Dedifferentiated amniotic fluid mesenchymal stem cell (primary cell): ENCODE results near the gene ADAMTS3.
"Not testable (repeated sequence)": the region's sequence is repeated elsewhere in the genome, so short reads cannot be mapped to it uniquely, and the experiment has no call there.

Source experiments
- DNase-seq: peaks from one replicate; pipeline ENCODE4 v3.0.0-alpha.2; 2016; ENCODE audit errors: extremely low spot score

ADAMTS3 gene

DNA sequence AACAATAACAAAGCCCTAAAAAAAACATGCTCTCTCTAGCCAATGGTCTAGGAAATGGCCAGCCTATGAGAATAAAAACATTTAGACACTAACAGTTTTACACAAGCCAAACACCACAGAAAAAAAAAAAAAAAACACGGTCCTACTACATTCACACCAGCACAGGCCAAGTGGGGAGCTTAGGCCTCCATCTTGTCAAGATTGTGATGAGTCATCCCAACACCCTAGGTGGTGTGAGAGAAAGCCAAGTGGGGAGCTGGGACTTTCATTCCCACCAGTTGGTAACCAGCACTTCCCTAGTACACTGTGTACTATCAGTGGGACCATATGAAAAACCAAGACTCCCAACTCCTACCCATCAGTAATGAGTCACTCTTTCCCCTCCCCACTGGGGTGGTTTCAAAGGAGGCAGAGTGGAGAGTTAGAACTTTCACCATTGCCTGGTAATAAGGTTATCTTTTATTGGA lies 95.6 kb downstream of the ADAMTS3 start:
- DNase-seq = no peak

DNA sequence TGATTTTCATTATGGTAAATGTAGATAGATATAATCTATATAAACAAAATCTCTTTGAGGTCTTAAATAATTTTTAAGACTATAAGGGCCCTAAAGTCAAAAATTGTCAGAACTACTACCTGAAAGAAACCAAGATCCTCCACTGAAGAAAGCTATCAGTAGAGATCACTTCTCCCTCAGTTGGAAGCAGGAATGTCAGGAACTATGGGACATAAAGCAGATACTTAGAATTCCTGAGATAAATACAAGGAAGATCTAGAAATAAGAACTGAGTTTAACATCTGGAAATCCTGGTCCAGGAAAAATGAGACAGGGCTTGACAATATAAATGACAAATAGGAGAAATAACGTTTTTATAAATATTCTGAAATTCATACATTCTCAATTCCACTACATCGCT lies 97.2 kb downstream of the ADAMTS3 start:
- no peak for DNase-seq

DNA sequence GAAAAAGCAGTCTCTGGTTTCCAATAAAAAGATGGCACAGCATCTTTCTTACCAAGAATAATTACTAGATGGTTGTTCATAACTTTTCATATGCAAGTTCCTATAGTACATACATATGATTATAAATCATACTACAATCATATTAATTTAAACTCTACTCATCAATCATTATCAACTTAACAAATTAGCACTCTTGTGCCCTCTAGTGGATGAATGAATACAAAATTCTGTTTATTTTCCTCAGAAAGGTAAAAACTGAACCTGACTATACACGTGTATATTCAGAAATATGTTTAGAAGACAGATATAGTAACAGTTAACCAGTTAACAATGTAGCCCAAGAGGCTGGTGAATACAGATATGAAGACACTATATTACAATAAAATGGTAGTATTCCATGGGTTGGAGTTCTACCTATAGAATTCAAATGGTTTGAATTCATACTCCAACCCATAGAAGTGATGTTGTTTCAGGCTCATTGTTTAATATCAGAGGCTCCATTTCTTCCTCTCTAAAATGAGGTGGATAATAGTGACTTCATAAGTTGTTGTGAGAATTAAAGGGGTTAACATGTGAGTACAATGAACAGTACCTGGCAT lies 100.0 kb downstream of the ADAMTS3 start:
- peak; percentile 32 for DNase-seq

DNA sequence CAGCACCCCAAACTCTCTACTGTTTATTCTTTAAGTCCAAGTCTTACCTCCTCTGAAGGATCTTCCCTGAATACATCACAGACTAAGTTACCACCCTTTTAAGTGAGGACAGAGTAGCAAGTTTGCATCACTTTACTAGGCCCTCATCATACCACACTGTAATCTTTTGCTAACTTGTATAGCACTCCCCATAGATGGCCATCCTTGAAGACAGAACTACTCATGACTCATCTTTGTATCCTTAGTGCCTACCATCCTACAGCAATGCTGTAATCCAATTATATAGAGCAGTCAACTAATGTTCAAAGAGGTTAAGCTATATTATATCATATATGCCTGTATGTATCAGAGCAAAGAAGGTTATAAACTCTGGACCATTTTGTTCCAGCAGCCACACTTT lies 101.4 kb downstream of the ADAMTS3 start:
- no peak for DNase-seq

DNA sequence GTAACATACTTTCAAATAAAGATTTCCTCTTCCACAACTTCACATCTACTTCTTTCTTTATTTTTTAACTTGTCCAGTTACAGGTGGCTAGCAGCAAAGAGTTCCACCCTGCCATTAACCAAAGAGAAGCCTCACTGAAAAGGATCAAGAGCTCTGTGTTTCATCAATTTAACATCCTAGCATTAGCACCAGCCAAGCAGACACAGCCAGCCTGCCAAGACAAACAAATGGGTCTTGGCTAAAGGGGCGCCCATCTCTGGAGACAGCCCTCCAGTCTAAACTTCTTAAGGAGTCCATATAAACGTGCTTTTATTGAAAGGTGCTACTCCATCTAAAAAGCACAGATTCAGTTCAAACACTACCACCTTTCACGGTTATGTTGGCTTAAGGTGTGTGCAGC lies 105.3 kb downstream of the ADAMTS3 start:
- DNase-seq = no peak

DNA sequence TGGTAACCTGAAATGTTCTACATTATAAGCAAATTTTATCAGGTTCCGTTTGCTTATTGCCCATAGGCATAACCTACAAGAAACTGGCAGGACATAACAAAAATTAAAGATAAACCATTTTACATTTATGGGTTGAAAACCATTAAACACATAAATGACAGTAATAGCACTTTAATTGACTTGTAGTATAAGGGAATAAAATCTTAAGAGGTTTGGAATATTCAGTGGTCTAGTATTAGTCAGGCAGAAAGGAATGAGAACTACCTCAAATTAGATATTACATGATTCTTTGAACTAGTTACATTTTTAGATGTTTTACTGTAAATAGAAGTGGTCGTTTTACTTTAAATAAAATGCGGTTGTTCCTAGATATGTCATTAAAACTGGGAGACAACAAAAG lies 111.9 kb downstream of the ADAMTS3 start:
- DNase-seq = no peak

DNA sequence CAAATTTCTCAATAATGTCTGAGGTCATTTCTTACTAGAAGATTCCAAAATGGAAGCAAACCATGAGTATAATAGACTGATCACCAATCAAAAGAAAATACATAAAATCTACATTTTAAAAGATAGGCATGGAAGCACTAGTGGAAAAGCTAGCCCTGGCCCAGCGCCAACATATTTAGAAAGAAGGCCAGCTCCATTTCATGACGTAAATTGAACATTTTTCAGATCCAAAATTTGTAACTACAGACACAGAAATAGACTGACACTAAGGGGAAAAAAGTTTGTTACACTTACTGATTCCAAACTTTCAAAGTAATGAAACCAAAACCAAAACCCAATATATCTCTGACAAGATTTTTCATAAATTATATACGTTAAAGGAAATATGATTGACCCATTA lies 117.7 kb downstream of the ADAMTS3 start:
- no peak for DNase-seq

DNA sequence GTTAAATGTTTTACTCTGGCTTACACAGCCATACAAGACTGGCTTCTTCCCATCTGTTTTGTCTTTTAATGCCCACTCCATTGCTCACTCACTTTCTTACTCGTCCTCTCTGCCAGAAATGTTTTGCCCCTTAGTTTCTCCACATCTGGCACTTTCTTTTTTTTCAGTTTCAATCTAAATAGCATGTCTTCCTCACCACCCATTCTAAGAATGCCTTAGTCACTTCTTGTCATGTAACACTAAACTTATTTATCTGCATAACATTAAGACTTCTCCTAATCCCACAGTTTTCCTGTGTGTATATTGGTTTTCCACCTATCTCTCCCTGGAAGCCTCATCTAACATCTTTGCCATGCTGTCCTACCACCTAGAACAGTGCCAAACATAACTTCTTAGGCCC lies 119.3 kb downstream of the ADAMTS3 start:
- peak; percentile 47 for DNase-seq

DNA sequence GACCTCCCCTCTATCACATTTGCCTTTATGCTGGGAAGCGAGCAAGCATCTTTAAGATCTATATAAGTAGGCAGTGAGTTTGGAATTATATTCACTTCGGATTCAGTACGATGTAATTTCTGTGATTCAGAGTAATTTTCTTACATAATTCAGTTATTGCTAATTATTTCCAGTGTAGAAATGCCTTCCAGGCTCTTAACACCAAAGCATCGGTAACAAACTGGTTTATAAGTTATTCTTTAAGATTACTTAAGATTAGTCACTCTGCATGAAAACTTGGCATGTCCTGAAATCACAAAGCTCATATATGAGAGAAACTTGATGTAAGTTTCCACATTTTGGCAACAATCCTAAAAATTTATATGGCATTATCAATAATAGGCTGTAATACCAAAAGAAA lies 120.8 kb downstream of the ADAMTS3 start:
- DNase-seq = no peak

DNA sequence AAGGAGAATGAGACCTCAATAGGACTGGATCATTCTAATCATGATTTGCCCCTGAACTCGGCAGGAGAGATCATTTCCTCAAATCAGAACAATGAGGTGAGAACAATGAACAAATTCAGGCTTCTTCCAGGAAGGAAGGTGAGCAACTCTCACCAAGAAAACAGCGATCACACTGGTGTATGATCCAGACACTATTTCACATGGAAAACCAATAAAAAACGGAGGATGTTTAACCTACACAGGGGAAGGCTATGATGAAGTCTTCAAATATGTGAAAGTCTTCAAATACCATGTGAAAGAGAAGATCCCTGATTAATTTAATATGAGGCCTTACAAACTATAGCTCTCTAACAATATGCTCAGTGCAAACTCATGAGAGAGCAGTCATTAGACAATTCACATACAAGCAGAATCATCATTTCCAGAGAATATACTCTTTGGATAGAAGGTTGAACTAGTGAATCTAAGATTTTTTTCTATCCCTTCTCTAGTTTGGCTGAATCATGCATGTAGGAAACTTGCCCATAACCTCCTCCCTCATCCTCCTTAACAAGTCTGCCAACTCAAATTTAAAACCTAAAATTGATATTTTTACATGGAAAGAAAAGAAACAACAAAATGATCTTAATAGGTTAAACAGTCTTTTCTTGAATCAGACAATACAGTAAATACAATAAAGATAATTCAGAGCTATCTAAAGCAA lies 122.5 kb downstream of the ADAMTS3 start:
- no peak for DNase-seq

DNA sequence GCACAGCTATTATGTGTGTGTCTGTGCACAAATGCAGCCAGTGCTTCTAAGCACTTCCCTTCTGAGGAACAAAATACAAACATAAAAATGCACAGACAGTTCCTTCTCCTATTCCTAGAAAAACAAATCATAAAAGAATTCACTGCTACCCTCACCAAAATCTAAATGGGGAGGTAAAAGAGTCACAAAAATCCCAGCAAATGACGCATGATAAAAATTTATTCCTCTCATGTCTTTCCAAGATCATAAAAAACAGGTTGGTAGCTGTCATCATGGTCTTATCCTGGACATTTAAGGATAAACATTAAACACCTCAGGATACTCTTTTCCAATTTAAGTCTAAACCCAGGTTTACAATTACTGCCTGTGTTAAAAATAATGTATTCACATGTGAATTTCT lies 124.9 kb downstream of the ADAMTS3 start:
- DNase-seq = no peak

DNA sequence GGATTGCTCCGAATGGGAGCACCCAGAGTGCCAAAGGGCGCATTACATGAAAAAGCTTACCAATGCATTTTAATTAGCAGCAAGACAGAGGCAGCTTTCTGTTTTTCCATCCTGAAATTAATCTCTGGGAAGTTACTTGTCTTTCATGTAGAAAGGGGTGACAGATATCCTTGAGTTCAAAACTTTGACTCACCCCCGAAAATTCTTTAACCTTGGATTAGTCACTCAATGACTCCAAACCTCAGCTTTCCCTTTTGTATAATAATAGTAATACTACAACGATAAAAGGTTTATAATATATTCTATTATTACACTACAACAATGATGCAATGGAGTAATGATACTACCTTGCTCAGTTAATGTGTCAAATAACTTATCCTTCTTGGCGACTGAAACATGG lies 126.3 kb downstream of the ADAMTS3 start:
- DNase-seq = no peak

DNA sequence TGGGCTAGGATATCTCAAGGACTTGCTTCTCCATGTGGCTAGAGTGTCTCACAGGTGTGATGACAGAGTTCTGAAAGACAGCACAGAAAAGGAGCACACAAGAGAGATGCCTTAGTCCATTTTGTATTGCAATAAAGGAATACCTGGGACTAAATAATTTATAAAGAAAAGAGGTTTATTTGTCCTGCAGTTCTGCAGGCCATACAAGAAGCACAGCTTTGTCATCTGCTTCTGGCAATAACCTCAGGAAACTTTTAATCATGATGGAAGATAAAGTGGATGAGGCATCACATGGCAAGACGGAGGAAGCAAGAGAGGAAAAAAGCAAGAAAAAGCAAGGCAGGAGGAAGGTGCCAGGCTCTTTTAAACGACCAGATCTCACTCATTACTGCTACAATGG lies 126.9 kb downstream of the ADAMTS3 start:
- no peak for DNase-seq

DNA sequence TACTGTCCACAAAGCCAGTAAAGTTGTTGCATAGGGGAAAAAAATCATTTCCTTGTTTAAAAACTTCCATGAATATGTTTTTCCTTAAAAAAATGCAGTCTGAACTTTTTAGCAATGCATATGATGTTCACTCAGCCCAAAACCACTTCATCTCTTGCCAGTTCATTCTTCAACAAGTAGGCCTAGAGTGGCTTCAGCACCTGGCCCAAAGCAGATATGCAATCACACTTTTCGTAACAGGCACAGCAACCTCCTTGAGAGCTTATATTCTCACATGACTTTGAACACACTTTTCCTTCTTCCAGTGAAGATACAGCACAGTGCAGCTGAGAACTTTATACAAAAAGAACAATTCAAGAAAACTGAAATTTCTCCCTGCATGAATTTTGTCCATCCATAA lies 128.6 kb downstream of the ADAMTS3 start:
- DNase-seq = no peak

DNA sequence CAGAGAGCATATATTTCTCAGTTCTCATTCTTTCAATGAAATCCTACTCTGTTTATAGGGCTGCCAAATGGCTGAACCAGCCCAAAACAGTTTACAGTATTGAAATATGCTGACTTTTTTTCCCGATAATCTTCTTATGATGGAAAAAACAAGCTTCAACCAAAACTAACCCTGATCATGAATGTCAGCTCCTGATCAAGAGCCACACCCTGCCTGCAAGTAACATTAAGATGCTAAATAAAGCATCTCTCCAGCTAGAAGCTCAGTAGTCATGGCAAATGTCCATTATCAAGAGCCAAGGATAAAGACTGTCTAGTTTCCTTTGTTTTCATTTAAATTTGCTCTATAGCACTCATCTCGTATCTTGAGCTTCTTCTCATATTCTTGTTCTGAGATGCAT lies 136.0 kb downstream of the ADAMTS3 start:
- DNase-seq = no peak

DNA sequence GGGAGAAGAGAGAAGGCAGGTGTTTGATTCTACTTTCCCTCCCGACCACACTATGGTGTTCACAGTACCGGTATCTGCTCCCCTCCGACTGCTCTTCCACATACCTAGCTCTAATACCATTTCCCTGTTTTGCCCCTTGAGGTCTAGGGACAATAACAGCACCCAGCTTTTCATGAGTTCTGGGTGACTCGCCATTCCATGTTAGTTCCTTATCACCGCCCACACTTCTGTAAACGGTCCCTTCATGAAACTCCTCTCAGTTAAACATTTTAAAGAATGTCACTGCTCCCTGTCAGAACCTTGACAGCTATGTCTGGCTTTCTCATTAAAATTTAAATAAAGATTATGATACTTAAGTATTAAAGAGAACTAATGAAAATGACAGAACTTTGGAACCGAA lies 136.7 kb downstream of the ADAMTS3 start:
- DNase-seq = no peak

DNA sequence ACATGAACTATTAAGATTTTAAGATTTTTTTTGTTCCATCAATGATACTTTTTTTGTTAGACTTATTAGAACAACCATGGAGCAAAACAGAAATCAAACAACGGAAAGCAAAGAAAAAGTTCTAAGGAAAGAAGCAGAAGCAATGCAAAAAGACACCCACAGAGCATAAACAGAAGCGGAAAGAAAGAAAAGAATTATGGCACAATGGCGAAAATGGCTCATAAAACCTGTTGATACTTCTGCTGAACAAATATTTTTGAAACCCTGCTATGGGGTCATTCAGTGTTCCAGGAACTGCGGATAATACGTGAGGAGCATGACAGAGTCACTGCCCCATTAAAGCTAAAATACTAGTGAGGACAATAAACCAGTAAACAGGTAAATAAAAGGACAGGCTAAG lies 138.0 kb downstream of the ADAMTS3 start:
- no peak for DNase-seq

DNA sequence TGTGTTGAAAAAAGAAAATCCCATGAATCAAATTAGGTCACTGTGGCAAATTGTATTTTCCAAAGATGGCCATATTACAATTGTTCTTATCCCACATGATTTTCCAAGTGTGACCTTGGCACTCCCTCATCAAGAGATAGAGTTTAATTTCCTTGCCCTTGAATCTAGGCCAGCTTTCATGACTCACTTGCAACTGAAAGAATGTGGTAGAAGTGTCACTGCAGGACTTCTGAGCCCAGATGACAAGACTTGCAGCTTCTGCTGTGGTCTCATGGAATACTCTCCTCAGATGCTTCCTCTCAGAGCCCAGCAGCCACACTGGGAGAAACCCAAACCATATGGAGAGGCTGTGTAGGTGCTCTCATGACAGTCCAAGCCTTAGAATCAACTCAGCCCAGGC lies 139.0 kb downstream of the ADAMTS3 start:
- DNase-seq = no peak

DNA sequence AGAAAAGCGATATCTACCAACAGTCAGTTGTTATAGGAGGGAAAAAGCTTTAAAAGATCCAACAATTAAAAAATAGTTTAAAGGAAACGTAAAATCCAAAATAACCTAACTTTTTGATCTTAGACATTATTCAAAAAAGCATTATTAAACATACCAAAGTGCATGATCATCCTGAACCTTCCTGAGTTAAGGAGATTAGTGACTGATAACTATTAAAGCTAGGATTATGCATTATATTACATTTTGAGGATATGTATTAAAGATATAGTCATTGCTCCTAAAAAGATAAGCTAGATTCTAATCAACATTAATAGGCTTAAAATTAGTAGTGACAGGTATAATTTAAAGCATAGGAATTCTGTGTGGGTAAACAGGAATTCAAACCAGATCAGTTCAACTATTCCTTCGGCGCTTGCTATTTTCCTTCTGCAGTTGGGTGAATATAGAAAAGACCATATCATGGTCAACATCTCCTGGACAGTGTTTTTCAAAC lies 139.6 kb downstream of the ADAMTS3 start:
- DNase-seq = no peak

DNA sequence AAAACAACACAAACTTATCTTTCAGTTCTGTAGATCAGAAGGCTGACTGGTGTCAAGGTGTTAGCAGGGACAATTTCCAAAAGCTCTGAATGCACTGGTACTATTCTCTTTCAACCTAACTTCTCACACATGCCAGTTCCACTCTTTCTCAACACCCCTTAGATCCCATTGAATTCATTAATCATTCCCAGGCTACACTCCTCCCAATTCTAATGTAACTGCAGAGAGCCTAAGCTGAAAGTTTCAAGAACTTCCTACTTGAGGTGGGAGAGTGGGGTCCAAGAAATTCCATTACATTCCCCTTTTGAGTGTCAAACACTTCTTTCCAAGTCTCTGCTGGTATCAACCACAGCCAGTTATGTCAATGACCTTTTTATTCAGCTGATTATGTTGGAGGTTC lies 142.0 kb downstream of the ADAMTS3 start:
- DNase-seq = no peak

DNA sequence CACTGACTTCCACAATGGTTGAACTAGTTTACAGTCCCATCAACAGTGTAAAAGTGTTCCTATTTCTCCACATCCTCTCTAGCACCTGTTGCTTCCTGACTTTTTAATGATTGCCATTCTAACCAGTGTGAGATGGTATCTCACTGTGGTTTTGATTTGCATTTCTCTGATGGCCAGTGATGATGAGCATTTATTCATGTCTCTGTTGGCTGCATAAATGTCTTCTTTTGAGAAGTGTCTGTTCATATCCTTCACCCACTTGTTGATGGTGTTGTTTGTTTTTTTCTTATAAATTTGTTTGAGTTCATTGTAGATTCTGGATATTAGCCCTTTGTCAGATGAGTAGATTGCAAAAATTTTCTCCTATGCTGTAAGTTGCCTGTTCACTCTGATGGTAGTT lies 143.1 kb downstream of the ADAMTS3 start:
- not testable (repeated sequence) for DNase-seq

DNA sequence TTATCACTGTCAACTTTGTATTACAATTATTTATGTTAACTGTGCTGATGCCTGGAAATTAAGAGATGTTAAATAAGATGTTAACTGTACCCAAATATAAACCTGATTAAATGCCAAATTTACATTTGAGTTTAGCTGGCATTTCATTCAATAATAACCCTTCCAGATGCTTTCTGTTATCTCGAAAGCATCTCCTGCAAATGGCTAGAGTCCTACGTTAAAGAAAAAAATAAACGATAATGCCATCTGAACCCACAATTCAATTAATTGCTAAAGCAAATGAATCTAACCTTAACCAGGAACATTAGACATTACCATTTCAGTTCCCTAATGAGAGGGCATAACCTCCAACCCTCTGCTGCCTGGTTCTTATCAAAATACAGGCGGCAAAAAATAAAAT lies 145.0 kb downstream of the ADAMTS3 start:
- no peak for DNase-seq

DNA sequence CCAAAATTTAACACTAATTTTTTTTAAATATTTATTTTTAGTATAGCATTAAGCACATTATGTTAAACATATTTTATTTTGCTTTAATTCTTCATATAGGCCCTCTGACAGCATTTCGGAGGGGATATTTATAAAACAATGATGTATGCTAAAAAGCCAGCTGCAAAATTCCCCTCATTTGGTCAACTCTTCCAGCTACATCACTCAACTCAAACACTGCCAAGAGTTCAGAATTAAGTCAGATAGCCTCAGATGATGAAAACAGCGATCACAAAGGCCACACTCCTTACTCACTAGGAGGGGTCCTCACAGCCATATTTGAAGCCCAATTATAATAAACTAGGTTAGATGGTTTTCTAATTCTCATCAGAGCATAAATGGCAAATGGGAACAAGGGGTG lies 146.6 kb downstream of the ADAMTS3 start:
- no peak for DNase-seq

DNA sequence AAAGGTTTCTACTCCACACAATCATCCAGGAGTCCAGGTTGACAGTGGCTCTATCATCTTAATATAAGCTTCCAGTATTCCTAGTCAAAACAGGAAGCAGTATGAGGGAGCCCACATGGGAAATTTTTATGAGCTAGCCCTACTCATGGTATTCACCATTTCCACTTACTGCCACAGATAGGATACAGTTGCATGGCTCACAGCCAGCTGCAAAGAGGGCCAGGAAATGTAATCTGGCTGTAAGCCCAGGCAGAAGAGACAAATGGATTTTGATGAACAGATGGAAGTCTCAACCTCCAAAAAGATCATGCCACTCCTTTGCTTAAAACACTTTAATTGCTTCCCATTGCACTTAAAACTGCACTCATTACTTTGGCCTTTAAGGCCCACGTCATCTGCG lies 150.6 kb downstream of the ADAMTS3 start:
- peak; percentile 22 for DNase-seq
